HG02870 (cell line): ENCODE measurements around the gene HSPA14.
"Not testable (repeated sequence)": the region's sequence is repeated elsewhere in the genome, so short reads cannot be mapped to it uniquely, and the experiment has no call there.

Experiments used
- ATAC-seq: cut with Tn5 transposase; IDR thresholded peaks from one replicate; pipeline ENCODE4 v1.9.1; 2021; ENCODE audit warnings: mild to moderate bottlenecking, moderate library complexity; ENCODE audit not compliant: unreplicated experiment

The HSPA14 gene, protein sequence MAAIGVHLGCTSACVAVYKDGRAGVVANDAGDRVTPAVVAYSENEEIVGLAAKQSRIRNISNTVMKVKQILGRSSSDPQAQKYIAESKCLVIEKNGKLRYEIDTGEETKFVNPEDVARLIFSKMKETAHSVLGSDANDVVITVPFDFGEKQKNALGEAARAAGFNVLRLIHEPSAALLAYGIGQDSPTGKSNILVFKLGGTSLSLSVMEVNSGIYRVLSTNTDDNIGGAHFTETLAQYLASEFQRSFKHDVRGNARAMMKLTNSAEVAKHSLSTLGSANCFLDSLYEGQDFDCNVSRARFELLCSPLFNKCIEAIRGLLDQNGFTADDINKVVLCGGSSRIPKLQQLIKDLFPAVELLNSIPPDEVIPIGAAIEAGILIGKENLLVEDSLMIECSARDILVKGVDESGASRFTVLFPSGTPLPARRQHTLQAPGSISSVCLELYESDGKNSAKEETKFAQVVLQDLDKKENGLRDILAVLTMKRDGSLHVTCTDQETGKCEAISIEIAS

DNA sequence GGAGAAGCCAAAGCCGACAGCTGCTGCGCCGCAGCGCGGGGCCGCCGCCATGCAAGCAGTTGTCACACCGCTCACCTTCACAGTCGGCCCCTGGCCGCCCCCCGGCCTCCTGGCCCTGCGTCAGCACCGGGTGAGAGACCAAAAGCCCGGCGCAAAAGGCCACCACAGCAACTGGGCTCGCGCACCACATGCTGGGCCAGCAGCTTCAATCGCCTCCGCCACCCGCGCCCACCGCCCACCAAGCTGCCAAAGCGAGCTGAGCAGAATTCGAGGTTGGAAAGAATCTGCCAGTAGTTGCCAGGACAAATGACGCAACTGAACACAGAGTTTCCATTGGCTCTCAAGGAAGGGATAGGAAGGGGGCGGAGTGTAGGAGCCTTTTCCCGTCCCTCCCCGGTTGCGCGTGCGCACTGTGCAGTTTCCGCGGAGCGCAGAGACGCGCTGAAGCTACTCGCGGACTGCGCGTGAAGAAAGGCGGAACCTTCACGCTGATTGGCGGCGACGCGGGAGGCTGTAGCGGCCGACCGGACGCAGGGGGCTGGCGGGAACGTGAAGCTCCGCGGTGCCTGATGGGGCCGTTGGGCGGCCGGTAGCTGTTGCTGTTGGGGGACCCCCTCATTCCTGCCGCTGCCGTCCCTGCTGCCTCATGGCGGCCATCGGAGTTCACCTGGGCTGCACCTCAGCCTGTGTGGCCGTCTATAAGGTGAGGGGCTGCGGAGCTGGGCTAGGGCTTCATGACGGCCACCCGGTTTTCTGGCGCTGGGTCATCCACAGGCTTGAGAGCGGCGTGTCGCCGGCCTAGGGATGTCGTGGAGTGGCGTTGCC lies at the start of gene HSPA14, which contains the start of the genes CDNF and MSANTD7:
TSS of gene HSPA14 (plus strand) at position 550 of the 825 bp plus-strand sequence. CDS start at position 647, 97 bp downstream.
TSS of gene CDNF (minus strand) at position 281 of the 825 bp plus-strand sequence. CDS start at position 190, 91 bp downstream.
TSS of gene MSANTD7 (plus strand) at position 550 of the 825 bp plus-strand sequence. CDS start 3,979 bp downstream, outside the sequence.
- ATAC-seq, result peak; percentile 94

DNA sequence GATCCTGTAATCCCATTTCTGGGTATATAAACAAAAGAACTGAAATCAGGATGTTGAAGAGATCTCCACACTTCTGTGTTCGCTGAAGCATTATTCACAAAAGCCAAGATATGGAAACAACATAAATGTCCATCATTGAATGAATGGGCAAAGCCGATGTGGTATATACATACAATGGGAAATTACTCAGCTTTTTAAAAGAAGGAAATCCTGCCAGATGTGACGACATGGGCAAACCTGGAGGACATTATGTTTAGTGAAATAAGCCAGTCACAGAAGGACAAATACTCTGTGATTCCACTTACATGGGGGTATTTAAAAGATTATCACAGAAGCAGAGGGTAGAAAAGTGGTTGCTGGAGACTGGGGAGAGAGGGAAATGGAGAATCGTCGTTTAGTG lies 39.5 kb upstream of the HSPA14 start:
- ATAC-seq, result no peak

DNA sequence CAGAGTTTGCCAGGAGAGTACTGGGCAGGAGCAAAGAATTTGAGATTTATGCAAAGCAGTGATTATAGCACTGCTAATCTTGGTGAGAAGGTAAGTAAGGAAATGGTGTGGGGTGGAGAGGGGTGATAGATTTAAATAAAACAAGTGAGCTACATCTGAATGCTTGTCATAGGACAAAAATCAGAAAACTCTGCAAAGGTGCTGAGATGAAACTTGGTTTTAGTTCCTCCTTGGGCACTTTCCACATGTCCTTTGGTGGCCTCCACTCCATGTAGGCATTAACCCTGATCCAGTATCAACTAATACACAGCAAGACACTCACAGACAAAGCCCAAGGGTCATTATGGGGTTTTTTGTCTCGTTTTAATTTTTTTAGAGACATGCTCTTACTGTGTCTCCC lies 37.7 kb upstream of the HSPA14 start:
- ATAC-seq, result no peak

DNA sequence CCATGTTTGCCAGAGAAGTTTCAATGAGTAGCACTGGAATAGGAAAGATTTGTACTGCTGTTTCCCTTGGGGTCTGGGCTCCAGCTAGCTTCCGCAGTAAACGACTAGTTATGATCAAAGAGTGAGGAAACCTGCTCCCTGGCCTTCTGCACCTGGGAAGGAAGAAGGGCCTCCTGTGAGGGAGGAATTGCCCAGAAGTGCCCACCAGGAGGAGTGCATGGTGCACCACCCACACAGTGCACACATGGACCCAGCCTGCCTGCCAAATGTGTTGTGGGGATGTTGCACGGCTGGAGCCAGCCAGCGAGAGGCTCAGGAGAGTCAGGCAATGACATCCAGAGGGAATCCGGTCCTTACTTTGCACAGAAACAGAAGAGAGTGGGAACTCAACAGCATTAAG lies 36.4 kb upstream of the HSPA14 start:
- ATAC-seq, result no peak

DNA sequence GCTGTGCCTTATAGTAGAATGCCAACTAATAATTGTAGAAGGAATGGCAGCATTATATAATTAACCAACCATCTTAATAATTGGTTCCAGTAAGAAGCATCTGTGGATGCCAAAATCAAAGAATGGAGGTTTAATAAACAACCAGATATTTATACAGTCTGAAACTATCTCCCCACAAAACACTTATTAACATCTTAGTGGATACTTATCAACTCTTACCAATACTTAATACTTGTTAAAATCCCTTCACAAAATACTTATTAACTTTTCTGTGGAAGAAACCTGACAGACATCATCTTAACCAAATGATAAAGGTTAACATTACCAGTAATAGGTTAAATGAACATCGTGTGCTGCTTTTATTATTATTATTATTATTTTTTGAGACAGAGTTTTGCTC lies 34.3 kb upstream of the HSPA14 start:
- no peak for ATAC-seq

DNA sequence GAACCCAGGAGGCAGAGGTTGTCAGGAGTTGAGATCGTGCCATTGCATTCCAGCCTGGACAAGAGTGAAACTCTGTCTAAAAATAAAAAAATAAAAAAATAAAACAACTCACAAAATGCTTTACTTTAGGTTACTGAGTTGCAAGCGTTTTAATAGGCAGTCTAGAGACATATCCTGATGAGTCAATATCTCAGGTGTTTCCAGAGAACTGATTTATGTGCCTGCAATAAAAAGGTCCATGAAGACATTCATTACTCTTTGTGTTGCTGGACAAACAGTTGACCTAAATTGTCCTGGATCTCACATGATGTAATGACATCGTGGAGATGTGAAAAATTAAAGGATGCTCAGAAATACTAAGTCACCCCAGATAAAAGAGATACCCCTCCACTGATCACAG lies 31.8 kb upstream of the HSPA14 start:
- no peak for ATAC-seq

DNA sequence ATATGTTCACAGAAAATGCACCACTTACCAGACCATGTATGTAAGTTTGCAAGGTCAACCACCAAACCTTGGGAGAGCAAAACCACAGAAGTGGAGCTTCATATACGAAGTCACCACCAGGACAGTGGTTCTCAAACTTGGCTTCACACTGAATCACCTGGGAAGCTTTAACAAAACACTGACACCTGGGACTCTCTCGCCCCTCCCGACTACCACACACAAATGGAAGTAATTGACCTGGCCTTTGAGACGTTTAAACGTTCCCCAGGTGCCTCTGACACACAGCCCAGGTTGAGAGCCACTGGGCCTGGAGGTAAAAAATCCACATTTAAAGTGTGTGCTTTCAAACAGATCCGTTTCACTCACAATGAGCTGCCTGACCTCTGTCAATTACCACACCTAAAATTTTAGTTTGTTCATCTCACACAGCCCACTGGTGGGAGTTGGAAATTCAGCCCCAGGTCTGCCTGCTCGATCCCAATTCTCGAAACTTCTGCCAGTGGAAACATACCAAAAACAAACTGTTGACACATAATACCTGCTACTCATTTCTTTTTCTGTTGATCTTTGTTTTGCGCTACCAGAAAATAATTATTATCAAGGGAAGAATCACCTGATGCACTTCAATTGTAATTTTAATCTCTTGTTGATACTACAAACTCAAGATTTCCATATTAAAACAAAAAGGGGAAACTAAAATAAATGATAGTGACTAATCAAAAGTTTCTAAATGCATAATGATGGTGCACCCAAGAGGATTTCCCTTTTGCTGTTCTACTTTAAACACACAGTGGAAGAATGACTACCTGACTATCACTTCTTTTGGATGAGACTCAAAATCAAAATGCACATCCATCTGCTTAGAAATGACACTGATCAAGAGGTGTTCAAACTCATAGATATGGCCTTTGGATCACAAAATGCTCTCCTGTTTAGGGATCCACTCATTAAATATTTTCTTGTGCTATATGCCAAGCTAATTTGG lies 26.8 kb upstream of the HSPA14 start:
- no peak for ATAC-seq

DNA sequence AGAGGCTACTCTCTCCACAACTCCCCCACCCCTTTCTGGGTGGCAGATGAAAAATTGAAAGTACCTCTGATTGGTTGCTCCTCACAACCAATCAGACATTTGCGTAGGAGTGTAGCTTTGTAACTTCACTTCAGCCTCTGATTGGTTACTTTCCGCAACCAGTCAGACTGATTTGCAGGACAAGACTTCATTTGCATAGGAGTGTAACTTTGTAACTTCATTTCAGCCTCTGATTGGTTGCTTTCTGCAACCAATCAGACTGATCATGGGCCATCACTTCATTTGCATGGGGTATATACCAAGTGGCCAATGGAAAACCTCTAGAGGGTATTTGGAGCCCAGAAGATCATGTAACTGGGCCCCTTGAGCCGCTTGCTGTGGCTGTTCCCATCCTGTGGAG lies 25.8 kb upstream of the HSPA14 start:
- ATAC-seq, result no peak

DNA sequence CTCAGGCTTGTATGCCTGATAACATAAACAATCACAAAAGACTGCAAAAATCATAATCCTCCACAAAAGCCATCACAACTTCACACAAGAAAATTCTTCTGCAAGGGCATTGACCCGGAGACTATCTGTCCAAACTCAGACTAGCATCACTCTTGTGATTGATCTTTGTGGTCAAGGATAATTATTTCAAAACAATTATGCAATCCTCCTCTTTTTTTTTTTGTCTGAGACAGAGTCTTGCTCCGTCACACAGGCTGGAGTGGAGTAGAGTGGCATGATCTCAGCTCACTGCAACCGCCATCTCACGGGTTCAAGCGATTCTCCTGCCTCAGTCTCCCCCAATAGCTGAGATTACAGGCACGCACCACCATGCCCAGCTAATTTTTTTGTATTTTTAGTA lies 22.4 kb upstream of the HSPA14 start:
- ATAC-seq, result no peak

DNA sequence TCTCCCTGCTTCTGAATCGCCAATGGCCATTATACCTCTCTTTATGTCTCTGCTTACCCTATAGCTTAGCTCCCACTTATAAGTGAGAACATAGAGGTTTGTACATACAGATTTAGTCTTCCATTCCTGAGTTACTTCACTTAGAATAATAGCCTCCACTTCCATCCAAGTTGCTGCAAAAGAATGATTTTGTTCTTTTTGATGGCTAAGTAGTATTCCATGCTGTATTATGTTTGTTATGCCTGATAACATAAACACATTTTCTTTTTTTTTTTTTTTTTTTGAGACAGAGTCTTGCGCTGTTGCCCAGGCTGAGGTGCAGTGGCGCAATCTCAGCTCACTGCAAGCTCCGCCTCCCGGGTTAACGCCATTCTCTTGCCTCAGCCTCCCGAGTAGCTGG lies 21.4 kb upstream of the HSPA14 start:
- not testable (repeated sequence) for ATAC-seq

DNA sequence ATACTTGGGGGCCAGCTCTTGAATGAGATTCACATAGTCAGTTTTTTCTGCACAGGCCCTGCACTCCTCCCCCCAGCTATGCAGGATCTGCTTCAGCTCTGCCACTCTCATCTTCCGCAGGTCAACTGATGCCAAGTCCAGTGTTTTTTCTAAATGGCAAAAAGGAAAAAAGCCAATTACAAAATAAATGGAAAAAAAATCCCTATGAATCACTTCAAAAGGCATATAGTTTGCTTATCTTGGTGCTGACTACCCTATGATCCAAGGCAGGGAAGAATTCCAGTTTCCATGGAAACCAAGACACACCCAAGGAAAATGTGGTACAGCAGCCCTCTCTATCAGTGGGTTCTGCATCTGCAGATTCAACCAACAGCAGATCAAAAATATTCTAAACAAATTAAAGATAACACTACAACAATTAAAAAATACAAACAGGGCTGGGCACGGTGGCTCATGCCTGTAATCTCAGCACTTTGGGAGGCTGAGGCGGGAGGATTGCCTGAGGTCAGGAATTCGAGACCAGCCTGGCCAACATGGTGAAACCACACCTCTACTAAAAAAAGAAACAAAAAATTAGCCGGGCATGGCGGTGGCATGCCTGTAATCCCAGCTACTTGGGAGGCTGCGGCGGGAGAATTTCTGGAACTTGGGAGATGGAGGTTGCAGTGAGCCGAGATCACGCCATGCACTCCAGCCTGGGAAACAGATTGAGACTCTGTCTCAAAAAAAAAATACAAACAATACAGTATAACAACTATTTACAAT lies 17.9 kb upstream of the HSPA14 start:
- no peak for ATAC-seq

DNA sequence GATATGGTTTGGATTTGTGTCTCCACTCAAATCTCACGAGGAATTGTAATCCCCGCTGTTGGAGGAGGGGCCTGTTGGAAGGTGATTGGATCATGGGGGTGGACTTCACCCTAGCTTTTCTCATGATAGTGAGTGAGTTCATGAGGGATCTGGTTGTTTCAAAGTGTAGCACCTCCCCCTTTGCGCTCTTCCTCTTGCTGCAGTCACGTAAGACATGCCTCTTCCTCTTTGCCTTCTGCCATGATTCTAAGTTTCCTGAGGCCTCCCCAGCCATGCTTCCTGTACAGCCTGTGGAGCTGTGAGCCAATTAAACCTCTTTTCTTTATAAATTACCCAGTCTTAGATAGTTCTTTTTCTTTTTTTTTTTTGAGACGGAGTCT lies 17.3 kb upstream of the HSPA14 start:
- no peak for ATAC-seq

DNA sequence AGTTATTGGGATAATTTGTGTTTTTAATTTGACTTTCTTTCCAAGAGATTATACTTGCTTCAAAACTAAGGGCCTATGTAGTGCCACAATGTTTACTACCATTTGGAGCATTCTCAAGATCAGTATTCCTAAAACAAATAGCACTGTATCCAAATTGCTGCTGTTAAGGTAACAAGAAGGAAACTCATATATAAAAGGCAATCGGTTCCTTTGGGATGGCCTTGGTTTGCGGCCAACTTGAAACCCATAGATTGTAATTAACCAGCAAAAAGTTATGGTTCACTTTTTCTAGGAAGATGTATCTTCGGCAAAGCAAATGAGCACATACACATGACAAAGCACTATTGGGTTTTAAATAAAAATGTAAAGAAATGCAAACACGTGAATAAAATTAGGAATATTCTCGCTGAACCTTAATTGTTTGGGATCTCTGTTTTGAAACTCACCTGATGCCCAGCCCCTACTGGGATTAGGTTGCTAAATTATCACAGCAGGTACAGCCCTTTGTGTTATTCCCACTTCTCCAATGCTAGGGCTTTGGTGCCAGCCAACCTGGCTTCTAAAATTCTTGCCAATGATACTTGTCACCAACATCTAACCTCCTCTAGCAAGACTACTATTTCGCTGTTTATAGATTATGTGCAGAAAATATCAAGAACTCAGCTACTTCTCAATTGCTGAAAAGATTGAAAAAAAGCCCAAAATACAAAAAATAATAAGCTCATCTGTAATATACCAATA lies 16.3 kb upstream of the HSPA14 start:
- no peak for ATAC-seq

DNA sequence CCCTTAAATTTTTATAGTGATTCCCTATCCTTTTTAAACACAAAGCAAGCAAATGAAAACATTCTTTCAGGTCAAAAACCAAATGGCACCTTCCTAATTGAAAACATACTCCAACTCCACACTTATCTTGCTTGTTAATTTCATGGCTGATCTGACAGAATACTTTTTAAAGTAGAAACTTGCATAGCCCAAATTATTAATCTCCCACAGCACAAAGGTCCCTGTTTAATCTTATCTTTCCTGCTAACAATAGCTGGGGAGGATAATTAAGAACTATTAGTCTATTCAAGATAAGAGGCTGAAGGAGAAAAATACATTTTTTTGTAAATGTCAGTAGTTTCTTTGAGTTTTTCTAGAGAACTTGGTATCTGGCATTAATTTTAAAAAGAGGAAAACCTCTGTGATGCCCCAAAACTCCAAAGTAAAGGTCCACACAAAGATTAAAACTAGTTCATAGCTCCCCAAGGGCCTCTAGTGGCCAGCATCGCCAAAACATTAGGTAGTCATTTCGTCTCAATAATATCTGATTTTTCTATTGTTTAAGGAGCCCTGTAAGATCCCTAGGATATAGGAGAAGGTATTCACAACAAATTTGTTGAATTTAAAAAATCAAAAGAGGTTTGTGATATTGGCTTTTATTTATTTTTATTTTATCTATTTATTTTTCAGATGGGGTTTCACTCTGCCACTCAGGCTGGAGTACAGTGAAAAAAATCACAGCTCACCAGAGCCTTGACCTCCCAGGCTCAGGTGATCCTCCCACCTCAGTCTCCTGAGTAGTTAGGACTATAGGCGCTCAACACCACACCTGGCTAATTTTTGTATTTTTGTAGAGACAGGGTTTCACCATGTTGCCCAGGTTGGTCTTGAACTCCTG lies 15.0 kb upstream of the HSPA14 start:
- no peak for ATAC-seq

DNA sequence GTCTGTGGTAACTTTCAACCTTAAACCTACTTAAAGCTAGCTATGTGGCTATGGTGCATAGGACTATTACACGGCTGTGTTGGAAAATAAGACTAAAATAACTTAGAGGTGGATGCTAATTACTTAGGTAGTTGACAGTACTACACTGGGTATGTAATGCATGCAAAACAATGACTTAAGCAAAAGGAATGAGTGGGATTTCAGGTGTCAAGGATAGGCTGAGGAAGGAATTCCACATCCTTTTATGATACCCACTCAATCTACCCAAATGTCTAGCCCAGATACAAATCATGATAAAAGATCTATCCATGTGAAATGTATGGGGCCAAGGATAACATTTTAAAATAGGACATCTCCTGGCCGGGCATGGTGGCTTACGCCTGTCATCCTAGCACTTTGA lies 14.1 kb upstream of the HSPA14 start:
- no peak for ATAC-seq

DNA sequence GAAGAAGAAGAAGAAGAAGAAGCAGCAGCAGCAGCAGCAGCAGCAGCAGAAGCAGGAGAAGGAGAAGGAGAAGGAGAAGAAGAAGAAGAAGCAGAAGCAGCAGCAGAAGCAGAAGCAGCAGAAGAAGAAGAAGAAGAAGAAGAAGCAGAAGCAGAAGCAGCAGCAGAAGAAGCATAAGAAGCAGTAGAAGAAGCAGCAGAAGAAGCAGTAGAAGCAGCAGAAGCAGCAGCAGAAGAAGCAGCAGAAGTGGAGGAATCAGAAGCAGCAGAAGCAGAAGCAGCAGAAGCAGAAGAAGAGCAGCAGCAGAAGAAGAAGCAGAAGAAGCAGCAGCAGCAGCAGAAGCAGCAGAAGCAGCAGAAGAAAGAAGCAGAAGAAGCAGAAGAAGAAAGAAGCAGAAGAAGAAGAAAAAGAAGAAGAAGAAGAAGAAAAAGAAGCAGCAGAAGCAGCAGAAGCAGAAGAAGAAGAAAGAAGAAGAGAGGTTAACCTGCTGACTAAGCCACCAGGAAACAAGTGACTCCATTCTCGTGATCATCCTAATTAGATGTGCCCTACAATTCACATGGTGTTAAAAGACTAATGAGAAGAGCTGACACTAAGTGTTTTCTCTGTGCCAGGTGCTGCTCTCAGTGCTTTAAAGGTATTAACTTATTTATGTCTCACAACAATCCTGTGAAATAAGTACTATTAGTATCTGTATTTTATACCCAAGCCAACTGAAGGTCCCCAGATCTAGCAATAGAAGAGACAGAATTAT lies 11.9 kb upstream of the HSPA14 start:
- no peak for ATAC-seq

DNA sequence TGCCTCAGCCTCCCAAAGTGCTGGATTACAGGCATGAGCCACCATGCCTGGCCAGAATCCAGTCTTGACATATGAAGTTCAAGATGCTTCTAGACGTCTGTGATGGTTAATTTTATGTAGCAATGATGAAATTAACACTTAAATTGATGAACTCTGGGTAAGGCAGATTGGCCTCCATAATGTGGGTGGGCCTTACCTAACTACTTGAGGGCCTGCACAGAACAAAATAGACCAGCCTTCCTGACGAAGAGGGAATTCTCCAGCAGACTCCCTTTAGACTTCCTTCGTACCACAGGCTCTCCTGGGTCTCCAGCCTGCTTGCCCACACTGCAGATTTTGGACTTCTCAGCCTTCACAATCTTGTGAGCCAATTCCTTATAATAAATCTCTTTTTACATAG lies 5.0 kb upstream of the HSPA14 start:
- ATAC-seq, result no peak
